NT2/D1 (cell line): ENCODE results near the gene RPS3A.
"Not testable (repeated sequence)": the region's sequence is repeated elsewhere in the genome, so short reads cannot be mapped to it uniquely, and the experiment has no call there.

Source experiments
- DNase-seq: peaks from one replicate; pipeline ENCODE4 v3.0.0-alpha.2; 2011; ENCODE audit warnings: low read depth, low spot score
- H3K27me3 ChIP-seq: 2 replicates; pipeline ENCODE4 v1.6.0; 2011; ENCODE audit warnings: mild to moderate bottlenecking; ENCODE audit not compliant: insufficient read length, insufficient read depth
- H3K36me3 ChIP-seq: 2 replicates; pipeline ENCODE4 v1.6.1; 2011; ENCODE audit warnings: mild to moderate bottlenecking, low read length, mixed read lengths; ENCODE audit not compliant: insufficient read depth, insufficient read length
- H3K4me1 ChIP-seq: 2 replicates; pipeline ENCODE4 v1.5.1; 2011; ENCODE audit not compliant: insufficient read depth, insufficient read length
- H3K4me3 ChIP-seq: 2 replicates; pipeline ENCODE4 v1.5.1; 2011; ENCODE audit warnings: low read depth; ENCODE audit not compliant: insufficient read length
- H3K9ac ChIP-seq: 2 replicates; pipeline ENCODE4 v1.6.0; 2011; ENCODE audit warnings: low read depth; ENCODE audit not compliant: insufficient read length
- H3K9me3 ChIP-seq: 2 replicates; pipeline ENCODE4 v1.5.1; 2011; ENCODE audit warnings: mild to moderate bottlenecking, low read length; ENCODE audit not compliant: insufficient read depth
- SUZ12 ChIP-seq: IDR thresholded peaks from 2 replicates; pipeline ENCODE4 v1.6.1; 2011; ENCODE audit not compliant: insufficient read length, insufficient read depth; ENCODE audit errors: extremely low read depth
- YY1 ChIP-seq: IDR thresholded peaks from 2 replicates; pipeline ENCODE4 v1.6.1; 2011; ENCODE audit not compliant: insufficient read length, insufficient read depth
- ZNF274 ChIP-seq: IDR thresholded peaks from 2 replicates; pipeline ENCODE4 v1.6.1; 2011; ENCODE audit warnings: mild to moderate bottlenecking, low read depth, low read length

RPS3A gene

DNA sequence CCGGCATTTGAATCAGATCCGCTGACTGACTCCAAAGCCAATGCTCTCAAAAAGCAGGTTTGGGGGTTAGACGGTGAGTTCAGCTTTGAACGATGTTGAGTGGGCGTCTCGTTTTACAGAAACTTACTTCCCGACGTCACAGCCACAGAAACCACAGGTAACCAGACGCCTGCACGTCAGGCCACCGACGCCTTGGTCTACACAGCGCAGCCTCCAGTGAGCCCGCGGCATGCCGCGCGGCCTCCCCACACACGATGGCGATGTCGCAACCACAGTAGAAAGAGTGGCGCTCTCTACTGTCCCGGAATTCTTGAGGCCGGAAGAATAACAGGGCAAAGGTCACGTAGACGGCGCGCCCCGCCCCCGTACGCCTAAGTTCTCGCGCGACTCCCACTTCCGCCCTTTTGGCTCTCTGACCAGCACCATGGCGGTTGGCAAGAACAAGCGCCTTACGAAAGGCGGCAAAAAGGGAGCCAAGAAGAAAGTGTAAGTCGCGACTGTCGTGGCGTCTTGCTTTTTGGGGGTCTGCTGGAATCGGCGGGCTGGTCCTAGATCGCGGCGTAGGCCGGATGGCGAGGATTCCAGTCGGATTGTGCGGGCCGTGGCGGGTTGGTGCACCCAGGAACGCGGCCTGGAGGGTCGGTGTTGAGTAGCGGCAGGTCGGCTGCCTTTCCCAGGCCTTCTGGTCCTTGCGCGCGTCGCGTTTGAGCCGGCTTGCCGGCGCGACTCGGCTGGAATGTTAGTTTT, at the start of gene RPS3A:
Gene RPS3A (plus strand): TSS at position 400 of the 747 bp plus-strand sequence. CDS start 25 bp downstream, at position 425.
- Histone ChIP-seq H3K4me1 (no peaks in the 10 kb centered on the region), H3K4me3 (peak within 1 kb of the TSS; percentile 99), H3K9me3 (no peaks in the 10 kb centered on the region), H3K36me3 (peaks cover 47% of the 10 kb centered on the region), H3K9ac (peak within 1 kb of the TSS; percentile 100), H3K27me3 (no peaks in the 10 kb centered on the region)
- TF ChIP-seq YY1 (peak; percentile 24), ZNF274 (no peak)
- DNase-seq = peak; percentile 93

DNA sequence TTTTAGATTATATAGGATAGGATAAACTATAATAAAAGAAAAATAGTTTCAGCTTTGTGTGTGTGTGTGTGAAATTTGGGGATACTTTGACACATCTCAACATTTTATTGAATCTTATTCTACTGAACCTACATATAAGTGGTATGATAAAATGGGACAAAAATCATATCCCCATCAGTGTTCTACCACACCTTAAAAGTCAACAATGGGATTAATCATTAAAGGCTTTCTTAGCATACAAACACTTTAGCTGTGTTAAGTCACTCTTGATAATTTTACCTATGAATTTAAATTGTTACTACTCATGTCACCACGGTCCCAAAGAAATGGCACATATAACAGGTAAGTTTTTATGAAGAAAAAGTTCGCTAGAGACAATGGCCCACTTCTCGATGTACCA, 46.6 kb upstream of the RPS3A start:
- TF ChIP-seq SUZ12 (no peak), ZNF274 (no peak), YY1 (no peak)
- H3K9ac ChIP-seq = no peak overlapping the region
- H3K4me1 ChIP-seq = no peaks in the 10 kb centered on the region
- DNase-seq = no peak
- no peaks in the 10 kb centered on the region for H3K36me3 ChIP-seq
- no peak overlapping the region for H3K4me3 ChIP-seq
- no peaks in the 10 kb centered on the region for H3K9me3 ChIP-seq
- H3K27me3 ChIP-seq = no peaks in the 10 kb centered on the region

DNA sequence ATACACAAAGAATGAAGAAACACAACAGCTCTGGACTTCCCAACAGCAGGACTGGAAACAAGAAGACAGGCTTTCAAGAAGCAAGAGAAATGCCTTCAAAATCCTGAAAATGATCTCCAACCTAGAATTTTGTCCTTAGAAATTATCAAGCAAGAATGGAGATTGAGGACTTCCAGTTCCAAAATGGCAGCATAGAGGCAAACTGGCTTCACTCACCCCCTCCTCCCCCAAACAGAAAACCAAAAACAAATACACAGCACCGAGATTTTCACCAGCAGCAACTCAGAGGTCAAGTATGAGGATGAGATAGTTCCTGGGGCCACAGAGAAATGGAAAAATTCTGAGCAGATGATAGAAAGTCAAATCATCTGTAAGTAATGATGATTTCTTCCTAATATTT, 43.9 kb upstream of the RPS3A start:
- Histone ChIP-seq H3K36me3 (no peaks in the 10 kb centered on the region), H3K27me3 (no peaks in the 10 kb centered on the region), H3K4me3 (no peak overlapping the region), H3K9ac (no peak overlapping the region), H3K9me3 (no peaks in the 10 kb centered on the region), H3K4me1 (no peaks in the 10 kb centered on the region)
- TF ChIP-seq SUZ12 = no peak
- no peak for TF ChIP-seq ZNF274
- no peak for TF ChIP-seq YY1
- no peak for DNase-seq

DNA sequence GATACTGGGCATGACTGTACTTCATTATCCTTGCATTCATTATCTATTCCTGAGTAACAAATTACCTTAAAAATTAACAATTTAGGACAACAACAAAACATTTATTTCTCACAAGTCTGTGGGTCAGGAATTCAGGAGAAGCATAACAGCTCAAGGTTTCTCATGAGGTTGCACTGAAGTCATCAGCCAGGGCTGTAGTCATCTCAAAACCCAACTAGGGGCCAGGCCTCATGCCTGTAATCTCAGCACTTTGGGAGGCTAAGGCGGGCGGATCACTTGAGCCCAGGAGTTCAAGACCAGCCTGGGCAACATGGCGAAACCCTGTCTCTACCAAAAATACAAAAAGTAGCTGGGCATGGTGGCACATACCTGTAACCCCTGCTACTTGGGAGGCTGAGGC, 36.3 kb upstream of the RPS3A start:
- H3K4me3 ChIP-seq, H3K9me3 ChIP-seq, H3K36me3 ChIP-seq, H3K27me3 ChIP-seq, DNase-seq, H3K9ac ChIP-seq, H3K4me1 ChIP-seq: not testable (repeated sequence)

DNA sequence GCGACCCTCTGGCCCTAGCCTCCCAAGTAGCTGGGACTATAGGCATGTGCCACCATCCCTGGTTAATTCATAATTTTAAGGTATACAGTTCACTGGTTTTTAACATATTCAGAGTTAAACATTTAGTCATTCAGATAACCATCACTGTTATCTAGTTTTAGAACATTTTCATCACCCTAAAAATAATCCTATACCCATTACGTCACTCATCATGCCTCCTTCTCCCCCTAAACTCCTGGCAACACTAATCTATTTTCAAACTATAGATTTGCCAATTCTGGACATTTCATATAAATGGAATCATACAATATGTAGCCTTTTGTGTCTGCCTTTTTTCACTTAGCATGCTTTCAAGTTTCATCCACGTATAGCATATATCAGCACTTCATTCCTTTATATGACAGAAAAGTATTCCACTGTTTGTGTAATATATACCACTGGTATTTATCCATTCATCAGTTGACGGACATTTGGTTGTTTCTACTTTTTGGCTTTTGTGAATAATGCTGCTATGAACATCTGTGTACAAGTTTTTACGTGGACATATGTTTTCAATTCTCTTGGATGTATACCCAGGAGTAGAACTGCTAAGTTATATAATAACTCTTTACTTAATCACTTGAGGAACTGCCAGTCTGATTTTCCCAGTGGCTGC, 32.0 kb upstream of the RPS3A start:
- Histone ChIP-seq H3K4me1 (no peaks in the 10 kb centered on the region), H3K9ac (no peak overlapping the region), H3K4me3 (no peak overlapping the region), H3K36me3 (no peaks in the 10 kb centered on the region), H3K27me3 (no peaks in the 10 kb centered on the region), H3K9me3 (no peaks in the 10 kb centered on the region)
- DNase-seq = no peak
- TF ChIP-seq YY1 (no peak), SUZ12 (no peak), ZNF274 (no peak)

DNA sequence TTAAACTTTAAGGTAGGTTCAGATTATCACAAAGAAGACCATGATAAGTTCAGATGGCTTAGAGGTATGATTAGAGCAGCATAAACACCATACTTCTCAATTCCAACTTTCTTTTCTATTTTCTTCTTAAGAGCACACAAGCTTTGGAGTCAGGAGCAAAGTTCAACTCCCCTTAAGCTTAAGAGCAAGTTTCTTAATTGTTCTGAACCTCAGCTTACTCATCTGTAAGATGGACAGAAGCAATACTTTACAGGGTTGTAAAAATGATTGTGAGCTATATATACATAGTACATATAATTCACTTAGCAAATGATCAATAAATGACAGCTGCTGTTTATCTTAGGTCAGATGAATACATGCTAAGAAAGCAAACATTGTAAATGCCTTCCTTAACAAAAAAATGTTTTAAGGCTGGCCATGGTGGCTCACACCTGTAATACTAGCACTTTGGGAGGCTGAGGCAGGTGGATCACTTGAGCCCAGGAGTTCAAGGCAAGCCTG, 25.0 kb upstream of the RPS3A start:
- no peaks in the 10 kb centered on the region for H3K36me3 ChIP-seq

DNA sequence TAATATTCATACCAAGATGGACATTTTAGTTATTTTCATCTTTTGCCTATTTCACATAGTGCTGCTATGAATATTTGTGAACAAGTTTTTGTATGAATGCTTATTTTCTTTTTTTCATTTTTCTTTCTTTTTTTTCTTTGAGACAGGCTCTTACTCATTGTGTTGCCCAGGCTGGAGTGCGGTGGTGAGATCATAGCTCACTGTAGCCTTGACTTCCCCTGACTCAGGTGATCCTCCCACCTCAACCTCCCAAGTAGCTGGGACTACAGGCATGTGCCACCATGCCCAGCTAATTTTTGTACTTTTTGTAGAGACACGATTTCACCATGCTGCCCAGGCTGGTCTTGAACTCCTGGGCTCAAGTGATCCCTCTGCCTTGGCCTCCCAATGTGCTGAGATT, 21.4 kb upstream of the RPS3A start:
- not testable (repeated sequence) for H3K4me3 ChIP-seq, DNase-seq, H3K4me1 ChIP-seq, H3K36me3 ChIP-seq, H3K9me3 ChIP-seq, H3K27me3 ChIP-seq, H3K9ac ChIP-seq

More for the DNA sequence above, 25.0 kb upstream of the RPS3A start:
- Histone ChIP-seq H3K9ac (no peak overlapping the region), H3K4me1 (no peaks in the 10 kb centered on the region), H3K27me3 (no peaks in the 10 kb centered on the region), H3K9me3 (no peaks in the 10 kb centered on the region), H3K4me3 (no peak overlapping the region)
- no peak for DNase-seq
- TF ChIP-seq ZNF274 (no peak), YY1 (no peak), SUZ12 (no peak)
